PC-3 (cell line): ENCODE measurements around the gene SH2D1A. TPM values are rescaled to one million over a fixed set of nuclear protein-coding genes. Genes with fewer than 3 reads are reported as not detected.

ENCODE experiments used
- total RNA-seq: library from RNA; depleted of rRNA; stranded (reverse); fragments of >200 nt; gene quantifications from 2 replicates; pipeline ENCODE4 v1.2.3, GENCODE V29; 2014; rRNA removed

Gene SH2D1A
- total RNA-seq, 1 experiment from 2014 or later, result not detected

Other genes starting within 250 kb of the SH2D1A start
- gene TEX13D, start 13.9 kb upstream of the SH2D1A start, total RNA-seq, result not detected in 2 replicates